ENCODE data around the gene CEP170B.
"Not testable (repeated sequence)": the region's sequence is repeated elsewhere in the genome, so short reads cannot be mapped to it uniquely, and the experiment has no call there.

CEP170B gene

DNA sequence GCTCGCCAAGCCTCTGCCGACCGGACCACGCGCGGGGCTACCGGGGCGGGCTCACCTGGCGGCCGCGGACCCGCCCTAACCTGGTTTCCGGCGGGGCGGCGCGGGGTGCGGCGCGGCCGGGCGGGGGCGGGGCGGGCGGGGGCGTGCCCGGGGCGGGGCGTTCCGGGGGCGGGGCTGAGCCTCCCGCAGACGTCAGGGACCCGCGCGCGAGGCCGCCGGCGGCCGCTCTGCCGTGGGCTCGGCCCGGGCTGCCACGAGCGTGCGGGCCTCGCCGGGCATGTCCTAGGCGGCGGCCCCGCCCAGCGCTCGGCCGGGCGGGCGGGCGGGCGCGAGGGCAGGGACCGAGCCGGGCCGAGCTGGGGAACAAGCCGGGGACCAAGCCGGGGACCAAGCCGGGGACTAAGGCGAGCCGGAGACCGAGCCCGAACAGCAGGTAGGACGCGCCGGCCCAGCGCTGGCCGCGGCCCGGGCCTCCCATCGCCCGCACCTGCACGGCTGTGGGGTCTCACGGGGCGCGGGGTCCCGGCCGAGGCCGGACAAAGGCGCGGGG is at the start of gene CEP170B:
CEP170B (plus strand) TSS at position 188 of the 550 bp plus-strand sequence. CDS start 3,183 bp downstream, outside the sequence.
- no peak for FAIRE-seq

GRCh38 chr14:104816616-104816884 is 48.5 kb upstream of the CEP170B start:
- FAIRE-seq, result no peak

DNA sequence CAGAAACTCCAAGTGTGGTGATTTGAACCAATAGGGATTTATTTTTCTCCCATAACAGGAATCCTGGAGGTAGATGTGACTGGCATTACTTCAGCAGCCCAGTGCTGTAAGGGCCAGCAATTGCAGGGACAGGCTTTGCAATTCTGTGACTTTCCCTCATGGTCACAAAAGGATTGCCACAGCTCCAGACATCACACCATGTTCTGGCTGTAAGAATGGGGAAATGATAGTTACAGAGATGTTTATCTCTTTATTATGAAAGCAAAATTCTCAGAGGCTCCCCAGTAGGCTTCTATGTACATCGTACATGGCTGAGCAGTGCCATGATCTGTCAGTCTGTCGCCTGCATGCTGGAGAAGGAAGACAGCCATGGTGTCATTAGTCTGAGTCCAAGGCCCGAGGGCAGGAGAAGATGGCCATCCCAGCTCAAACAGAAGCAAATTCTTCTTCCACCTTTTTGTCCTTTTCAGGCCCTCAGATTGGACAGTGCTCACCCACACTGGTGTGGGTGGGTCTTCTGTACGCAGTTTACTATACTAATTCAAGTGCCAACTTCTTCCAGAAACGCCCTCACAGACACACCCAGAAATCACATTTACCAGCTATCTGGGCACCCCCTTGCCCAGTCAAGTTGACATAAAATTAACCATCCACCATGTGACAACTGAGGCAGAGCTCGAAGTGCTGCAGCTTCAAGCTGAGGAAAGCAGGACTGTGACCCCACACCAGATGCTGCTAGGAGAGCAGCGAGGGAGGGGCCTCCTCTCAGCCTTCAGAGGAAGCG is 46.9 kb upstream of the CEP170B start:
- FAIRE-seq, result no peak

GRCh38 chr14:104818714-104819161 is 46.3 kb upstream of the CEP170B start:
- no peak for FAIRE-seq

- no peak for FAIRE-seq
Observed at GRCh38 chr14:104819361-104819781, 45.7 kb upstream of the CEP170B start.

DNA sequence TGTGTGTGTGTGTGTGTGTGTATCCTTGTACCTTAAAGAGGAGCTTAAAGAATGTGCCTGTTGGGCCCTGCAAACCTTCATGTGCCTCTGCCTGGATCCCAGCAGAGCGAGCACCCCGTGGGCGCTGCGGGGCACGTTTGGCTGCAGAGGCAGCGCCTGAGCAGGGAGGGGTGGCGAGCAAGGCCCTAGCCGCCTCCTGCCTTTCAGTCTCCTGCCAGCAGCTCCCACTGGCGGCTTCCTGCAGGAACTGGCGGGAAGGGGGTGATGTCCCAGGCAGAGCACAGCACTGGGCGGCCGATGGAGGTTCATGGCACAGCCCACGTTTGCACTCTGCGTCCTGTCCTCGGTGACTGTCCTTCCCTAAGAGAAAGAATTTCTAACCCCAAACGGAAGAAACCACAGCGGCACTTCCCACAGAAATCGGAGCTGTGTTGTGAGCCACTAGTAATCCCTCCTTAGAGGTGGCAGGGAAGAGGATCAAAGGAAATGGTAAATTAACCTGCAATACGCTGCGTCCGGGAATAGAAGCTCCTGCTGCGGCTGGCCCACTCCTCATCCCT is 44.3 kb upstream of the CEP170B start:
- FAIRE-seq, result no peak

DNA sequence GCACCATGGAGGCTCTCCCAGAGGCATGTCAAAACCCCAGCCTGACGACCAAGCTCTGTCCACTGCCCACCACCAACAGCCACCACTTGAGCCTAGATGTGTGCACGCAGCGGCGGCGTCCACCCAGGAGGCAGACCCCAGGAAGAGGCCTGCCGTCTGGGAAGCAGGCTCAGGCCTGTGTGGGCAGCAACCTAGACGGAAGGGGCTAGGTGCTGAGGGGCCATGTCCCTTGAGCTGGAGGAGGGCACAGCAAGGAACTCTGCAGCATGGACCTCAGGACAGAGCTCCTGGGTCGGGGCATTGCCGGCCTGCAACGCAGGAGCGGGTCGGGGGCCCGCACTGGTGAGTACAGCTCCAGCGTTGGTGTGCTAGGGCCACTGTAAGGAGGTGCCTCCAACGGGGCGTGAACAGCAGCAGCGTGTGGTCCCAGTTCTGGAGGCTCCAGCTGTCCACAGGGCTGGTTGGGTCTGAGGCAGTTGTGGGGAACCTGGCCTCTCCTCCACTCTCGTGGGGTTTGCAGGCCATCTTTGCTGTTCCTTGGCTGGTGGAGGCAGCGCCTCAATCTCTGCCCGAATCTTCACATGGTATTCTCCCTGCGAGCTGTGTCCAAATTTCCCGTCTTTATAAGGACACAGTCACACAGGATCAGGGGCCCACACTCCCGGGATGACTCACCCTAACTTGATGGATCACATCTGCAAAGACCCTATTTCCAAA is 43.7 kb upstream of the CEP170B start:
- no peak for FAIRE-seq

DNA sequence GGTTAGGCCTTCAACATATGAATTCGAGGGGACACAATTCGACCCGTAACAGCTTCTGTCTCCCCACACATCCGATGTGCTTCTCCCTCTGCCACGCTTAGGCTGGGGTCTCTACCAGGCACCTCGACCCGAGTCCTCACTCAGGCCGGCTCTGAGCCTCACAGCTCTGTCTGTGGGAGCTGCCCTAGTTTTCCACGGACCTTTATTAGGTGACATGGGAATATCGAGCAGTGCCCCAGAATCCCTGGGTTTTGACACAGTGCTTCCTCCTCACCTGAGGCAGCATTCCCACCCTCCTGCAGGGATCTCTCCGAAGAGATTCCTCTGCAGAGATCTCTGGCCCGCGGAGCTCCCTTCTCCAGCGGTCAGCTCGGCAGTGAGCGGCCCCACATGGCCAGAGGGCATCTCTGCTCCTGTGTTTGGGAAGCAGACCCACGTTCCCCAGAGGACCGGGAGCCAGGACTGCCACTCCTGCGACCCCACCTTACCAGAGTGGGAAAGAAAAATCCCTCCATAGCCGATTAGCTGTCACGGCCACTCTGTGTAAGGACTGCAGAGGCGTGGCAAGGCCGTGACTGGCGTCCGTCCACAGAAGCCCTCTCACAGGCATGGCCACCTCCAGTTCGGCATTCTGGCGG is 43.0 kb upstream of the CEP170B start:
- no peak for FAIRE-seq

- FAIRE-seq, result no peak
Observed at GRCh38 chr14:104822821-104823615, 42.0 kb upstream of the CEP170B start.

DNA sequence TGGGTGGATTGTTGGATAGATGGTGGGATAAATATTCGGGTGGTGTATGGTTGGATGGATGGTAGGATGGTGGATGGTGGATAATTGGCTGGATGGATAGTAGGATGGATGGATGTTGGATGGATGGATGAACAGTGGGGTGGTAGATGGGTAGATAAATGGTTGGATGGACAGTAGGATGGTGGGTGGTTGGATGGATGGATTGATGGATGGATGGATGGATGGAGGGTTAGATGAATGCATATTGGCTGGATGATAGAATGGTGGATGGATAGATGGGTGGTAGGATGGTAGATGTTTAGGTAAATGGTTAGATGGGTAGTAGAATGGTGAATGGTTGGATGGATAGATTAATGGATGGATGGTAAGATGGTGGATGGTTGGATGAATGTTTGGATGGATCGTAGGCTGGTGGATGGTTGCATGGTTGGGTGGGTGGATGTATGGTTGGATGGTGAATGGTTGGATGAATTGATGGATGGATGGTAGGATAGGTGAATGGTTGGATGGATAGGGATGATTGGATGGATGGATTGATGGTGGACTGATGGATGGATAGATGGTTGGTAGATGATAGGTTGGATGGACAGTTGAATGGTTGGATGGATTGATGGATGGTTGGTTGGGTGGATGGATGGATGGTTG is 40.6 kb upstream of the CEP170B start:
- FAIRE-seq, result no peak

GRCh38 chr14:104826189-104826860 is 38.7 kb upstream of the CEP170B start:
- FAIRE-seq, result no peak

- FAIRE-seq, result no peak
Observed at GRCh38 chr14:104826861-104827176, 38.2 kb upstream of the CEP170B start.

- FAIRE-seq, result no peak
Observed at GRCh38 chr14:104827177-104828055, 37.7 kb upstream of the CEP170B start.

- no peak for FAIRE-seq
Observed at GRCh38 chr14:104830781-104831180, 34.3 kb upstream of the CEP170B start.

DNA sequence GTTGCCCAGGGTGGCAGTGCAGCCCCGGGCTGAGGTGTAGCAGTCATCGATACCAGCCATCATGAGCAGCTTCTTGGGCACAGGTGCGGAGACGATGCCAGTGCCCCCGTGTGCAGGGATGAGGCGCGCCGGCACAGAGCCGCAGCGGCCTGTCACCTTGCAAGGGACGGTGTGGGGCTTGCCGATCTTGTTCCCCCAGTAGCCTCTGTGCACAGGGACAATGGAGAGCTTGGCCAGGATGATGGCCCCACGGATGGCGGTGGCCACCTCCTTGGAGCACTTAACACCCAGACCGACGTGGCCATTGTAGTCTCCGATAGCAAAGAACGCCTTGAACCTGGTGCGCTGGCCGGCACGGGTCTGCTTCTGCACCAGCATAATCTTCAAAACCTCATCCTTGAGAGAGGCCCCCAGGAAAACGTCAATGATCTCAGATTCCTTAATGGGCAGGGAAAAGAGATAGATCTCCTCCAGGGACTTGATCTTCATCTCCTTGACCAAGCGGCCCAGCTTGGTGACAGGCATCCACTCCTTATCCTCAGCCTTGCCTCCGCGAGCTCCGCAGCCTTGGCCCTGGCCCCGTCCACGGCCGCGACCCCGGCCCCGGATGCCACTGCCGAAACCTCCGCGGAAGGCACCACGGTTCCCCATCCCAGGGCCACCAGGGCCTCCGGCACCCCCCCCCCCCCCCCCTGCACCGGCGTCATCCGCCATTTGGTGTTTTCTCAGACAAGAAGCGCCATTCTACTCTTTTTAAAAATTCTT is 28.7 kb upstream of the CEP170B start:
- not testable (repeated sequence) for FAIRE-seq

- no peak for FAIRE-seq
Observed at GRCh38 chr14:104841730-104842129, 23.3 kb upstream of the CEP170B start.

DNA sequence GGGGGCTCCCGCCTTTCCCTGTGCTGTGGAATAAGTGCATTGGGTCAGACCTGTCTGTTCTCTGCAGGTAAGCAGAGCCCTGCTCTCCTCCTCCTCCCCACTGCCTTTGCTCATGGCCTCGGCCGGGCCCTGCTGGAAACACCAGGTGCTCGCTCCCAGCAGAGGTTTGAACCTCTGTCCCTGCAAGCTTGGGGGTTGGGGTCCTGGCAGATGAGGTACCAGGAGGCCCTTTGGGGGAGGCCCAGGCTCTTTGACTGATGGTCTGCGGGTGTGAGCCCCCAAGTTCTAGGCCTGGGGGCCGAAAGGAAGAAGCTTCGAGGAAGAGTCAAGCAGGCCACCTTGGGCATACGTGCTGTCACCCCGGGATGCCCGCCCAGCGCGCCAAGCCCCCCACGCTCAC is 22.1 kb upstream of the CEP170B start:
- no peak for FAIRE-seq

- no peak for FAIRE-seq
Observed at GRCh38 chr14:104843442-104844305, 21.4 kb upstream of the CEP170B start.

Measured in colon (tissue), 2 donors.